Measurements from ENCODE around the gene CACNA1I.
"Not testable (repeated sequence)": the region's sequence is repeated elsewhere in the genome, so short reads cannot be mapped to it uniquely, and the experiment has no call there.

CACNA1I gene

GRCh38 chr22:39724857-39725256, 154.3 kb downstream of the CACNA1I start:
- no peak for DNase-seq

- no peak for DNase-seq
These were observed 154.9 kb downstream of the CACNA1I start for GRCh38 chr22:39725351-39726035.

- no peak for DNase-seq
These were observed 157.0 kb downstream of the CACNA1I start for GRCh38 chr22:39727541-39727940.

- DNase-seq, result no peak
These were observed 157.8 kb downstream of the CACNA1I start for GRCh38 chr22:39728236-39728860.

GRCh38 chr22:39729141-39729934, 158.8 kb downstream of the CACNA1I start:
- DNase-seq, result no peak

GRCh38 chr22:39731481-39731880, 160.9 kb downstream of the CACNA1I start:
- DNase-seq, result no peak

- no peak for DNase-seq
These were observed 161.5 kb downstream of the CACNA1I start for GRCh38 chr22:39731881-39732555.

GRCh38 chr22:39732625-39733024, 162.1 kb downstream of the CACNA1I start:
- DNase-seq, result no peak

GRCh38 chr22:39733191-39733590, 162.6 kb downstream of the CACNA1I start:
- no peak for DNase-seq

- not testable (repeated sequence) for DNase-seq
These were observed 163.5 kb downstream of the CACNA1I start for GRCh38 chr22:39734046-39734445.

GRCh38 chr22:39734866-39735265, 164.3 kb downstream of the CACNA1I start:
- DNase-seq, result no peak

GRCh38 chr22:39735776-39736175, 165.2 kb downstream of the CACNA1I start:
- no peak for DNase-seq

GRCh38 chr22:39738746-39739145, 168.2 kb downstream of the CACNA1I start:
- DNase-seq, result no peak
